Measurements from ENCODE around the gene PCSK1.

Gene PCSK1

DNA sequence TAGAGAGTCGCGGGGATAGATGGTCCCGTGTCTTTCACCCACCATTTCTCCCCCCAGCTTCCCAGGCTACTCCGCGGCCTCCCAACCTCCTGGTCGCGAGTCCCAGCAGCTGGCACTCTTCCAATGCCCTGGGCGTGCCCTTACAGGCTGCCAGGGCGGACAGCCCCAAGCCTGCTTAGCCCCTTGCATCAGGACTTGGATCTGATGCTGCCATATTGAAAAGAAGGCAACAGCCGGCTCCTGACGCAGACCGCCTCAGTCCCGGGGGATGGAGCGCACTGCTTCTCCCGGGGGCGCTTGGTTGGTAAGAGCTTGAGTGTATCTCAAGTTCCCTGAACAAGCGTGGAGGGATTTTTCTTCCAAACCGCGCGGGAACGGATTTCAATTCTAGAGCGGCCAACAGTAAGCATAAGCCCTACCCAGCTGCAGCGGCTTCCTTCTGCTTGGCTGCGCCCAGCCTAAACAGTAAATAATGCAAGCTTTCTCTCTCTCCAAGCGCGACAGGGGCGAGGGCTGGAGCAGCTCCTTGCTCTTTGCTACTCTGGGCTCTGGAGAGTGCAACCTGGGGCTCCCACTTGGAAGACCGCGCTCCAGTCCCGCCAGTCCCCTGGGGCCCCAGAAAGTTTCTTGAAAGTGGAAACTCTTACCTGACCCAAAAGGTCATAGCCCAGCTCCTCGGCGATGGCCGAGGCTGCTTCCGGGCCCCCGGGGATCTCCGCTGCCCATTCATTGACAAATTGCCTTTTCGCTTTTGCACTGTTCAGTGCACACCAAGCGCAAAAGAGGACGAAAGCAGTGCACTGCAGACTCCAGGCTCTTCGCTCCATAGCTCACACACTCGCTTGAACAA, 607 bp downstream of the PCSK1 start:
- H3F3A ChIP-seq (ENCODE audit: low read depth) = no peaks in the 10 kb centered on the region
- no peaks in the 10 kb centered on the region for H3K27me3 ChIP-seq (ENCODE audit: insufficient read depth, low read length, poor library complexity, severe bottlenecking)
- H3K9me2 ChIP-seq (replicated peaks; ENCODE audit: low read depth, low read length) = no peaks in the 10 kb centered on the region
- no peaks in the 10 kb centered on the region for H4K20me1 ChIP-seq (ENCODE audit: insufficient read depth, low read length, poor library complexity, severe bottlenecking)
- H3K36me3 ChIP-seq (ENCODE audit: insufficient read depth, low read length) = no peaks in the 10 kb centered on the region
- H3K4me1 ChIP-seq (ENCODE audit: insufficient read depth, low read length, poor library complexity, severe bottlenecking) = no peaks in the 10 kb centered on the region
- TF ChIP-seq, protein P1, sequence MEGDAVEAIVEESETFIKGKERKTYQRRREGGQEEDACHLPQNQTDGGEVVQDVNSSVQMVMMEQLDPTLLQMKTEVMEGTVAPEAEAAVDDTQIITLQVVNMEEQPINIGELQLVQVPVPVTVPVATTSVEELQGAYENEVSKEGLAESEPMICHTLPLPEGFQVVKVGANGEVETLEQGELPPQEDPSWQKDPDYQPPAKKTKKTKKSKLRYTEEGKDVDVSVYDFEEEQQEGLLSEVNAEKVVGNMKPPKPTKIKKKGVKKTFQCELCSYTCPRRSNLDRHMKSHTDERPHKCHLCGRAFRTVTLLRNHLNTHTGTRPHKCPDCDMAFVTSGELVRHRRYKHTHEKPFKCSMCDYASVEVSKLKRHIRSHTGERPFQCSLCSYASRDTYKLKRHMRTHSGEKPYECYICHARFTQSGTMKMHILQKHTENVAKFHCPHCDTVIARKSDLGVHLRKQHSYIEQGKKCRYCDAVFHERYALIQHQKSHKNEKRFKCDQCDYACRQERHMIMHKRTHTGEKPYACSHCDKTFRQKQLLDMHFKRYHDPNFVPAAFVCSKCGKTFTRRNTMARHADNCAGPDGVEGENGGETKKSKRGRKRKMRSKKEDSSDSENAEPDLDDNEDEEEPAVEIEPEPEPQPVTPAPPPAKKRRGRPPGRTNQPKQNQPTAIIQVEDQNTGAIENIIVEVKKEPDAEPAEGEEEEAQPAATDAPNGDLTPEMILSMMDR (conservative IDR thresholded peaks at IDR 0.05; ENCODE audit: low read length) = no peak
- no peak for TF ChIP-seq EZH2phosphoT487 (IDR thresholded peaks at IDR 0.05; ENCODE audit: borderline replicate concordance)
- H2AFZ ChIP-seq (ENCODE audit: low read length) = no peak overlapping the region
- H3K9ac ChIP-seq (ENCODE audit: low read depth, low read length, poor library complexity, severe bottlenecking) = no peak overlapping the region
- H3K4me3 ChIP-seq (ENCODE audit: low read length, poor library complexity, severe bottlenecking) = no peak overlapping the region
- H3K9me3 ChIP-seq (ENCODE audit: insufficient read depth, low read depth, low read length) = no peaks in the 10 kb centered on the region; the same call in 1 of the 2 replicates
- no peak overlapping the region for H3K4me2 ChIP-seq (ENCODE audit: low read depth, low read length, poor library complexity, severe bottlenecking)
- no peaks in the 10 kb centered on the region for H3K79me2 ChIP-seq (ENCODE audit: insufficient read depth, low read length)

DNA sequence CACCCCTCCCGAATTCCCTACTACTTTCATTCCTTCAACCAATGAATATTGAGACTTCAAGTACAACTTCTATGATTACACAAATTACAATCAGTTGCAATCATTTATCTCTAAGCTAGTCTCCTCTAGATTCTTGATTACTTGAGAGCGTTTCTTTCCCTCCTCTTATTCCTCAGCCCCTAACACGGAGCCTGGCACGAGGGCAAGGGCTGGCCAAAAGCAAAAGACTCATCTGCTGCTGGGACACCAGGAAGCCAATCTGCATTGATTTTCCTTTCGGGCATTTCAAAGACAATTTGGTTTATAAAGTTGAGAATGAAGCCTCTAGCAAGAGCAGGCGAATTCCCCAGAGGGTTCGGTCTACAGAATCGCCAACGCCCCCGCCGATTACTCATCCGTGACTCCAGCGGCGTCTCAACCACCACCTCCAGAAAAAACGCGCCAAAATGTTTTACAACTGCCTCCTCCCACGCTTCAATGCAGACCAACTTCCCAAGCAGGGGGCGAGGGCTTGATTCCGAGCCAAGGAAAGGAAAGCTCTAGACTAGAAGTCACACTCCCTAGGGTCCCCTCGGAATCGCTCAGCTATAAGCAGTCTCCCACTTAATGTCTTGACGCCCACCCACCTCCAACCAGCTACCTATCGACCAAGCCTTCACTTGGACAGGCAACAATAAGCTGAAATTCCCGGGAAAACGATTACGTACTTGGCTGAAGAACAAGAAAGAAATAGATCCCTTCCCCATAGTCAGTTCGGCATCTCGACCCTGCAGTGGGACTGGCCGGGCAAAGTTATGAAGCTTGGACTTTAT, 1.5 kb downstream of the PCSK1 start:
- Histone ChIP-seq H3K9ac (ENCODE audit: low read depth, low read length, poor library complexity, severe bottlenecking) (no peak overlapping the region), H3K79me2 (ENCODE audit: insufficient read depth, low read length) (no peaks in the 10 kb centered on the region), H2AFZ (ENCODE audit: low read length) (no peak overlapping the region), H3K27me3 (ENCODE audit: insufficient read depth, low read length, poor library complexity, severe bottlenecking) (no peaks in the 10 kb centered on the region), H3K9me2 (replicated peaks; ENCODE audit: low read depth, low read length) (no peaks in the 10 kb centered on the region), H3K4me2 (ENCODE audit: low read depth, low read length, poor library complexity, severe bottlenecking) (no peak overlapping the region), H3F3A (ENCODE audit: low read depth) (no peaks in the 10 kb centered on the region), H3K36me3 (ENCODE audit: insufficient read depth, low read length) (no peaks in the 10 kb centered on the region), H3K9me3 (ENCODE audit: insufficient read depth, low read depth, low read length) (no peaks in the 10 kb centered on the region; the same call in 1 of the 2 replicates), H3K4me1 (ENCODE audit: insufficient read depth, low read length, poor library complexity, severe bottlenecking) (no peaks in the 10 kb centered on the region), H3K4me3 (ENCODE audit: low read length, poor library complexity, severe bottlenecking) (no peak overlapping the region), H4K20me1 (ENCODE audit: insufficient read depth, low read length, poor library complexity, severe bottlenecking) (no peaks in the 10 kb centered on the region)
- TF ChIP-seq, protein P1 (conservative IDR thresholded peaks at IDR 0.05; ENCODE audit: low read length) = no peak
- TF ChIP-seq EZH2phosphoT487 (IDR thresholded peaks at IDR 0.05; ENCODE audit: borderline replicate concordance) = no peak

DNA sequence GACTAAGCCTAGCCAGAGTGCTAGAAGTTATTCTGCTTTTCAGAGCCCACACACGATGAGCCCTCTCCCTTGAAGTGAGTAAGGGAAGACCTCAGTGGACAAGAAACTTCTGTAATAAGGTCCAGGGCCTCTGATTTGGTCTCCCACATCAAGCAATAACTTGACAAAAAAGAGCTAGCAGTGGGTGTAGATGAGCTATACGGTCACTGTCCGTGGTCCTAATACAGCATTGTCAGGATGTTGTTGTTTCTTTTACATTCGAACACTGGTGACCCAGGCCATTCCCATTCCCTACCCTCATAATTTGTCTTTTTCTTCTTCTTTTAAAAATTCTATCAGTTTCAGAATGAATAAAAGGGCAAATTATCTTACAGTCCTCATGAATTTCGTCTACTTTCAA, 5.2 kb downstream of the PCSK1 start:
- Histone ChIP-seq H3K27me3 (ENCODE audit: insufficient read depth, low read length, poor library complexity, severe bottlenecking) (no peaks in the 10 kb centered on the region), H3K36me3 (ENCODE audit: insufficient read depth, low read length) (no peaks in the 10 kb centered on the region), H3K4me1 (ENCODE audit: insufficient read depth, low read length, poor library complexity, severe bottlenecking) (no peaks in the 10 kb centered on the region), H3K9ac (ENCODE audit: low read depth, low read length, poor library complexity, severe bottlenecking) (no peak overlapping the region), H3F3A (ENCODE audit: low read depth) (no peaks in the 10 kb centered on the region), H3K9me2 (replicated peaks; ENCODE audit: low read depth, low read length) (no peaks in the 10 kb centered on the region), H3K79me2 (ENCODE audit: insufficient read depth, low read length) (no peaks in the 10 kb centered on the region), H3K9me3 (ENCODE audit: insufficient read depth, low read depth, low read length) (no peaks in the 10 kb centered on the region; the same call in 1 of the 2 replicates), H2AFZ (ENCODE audit: low read length) (no peak overlapping the region), H4K20me1 (ENCODE audit: insufficient read depth, low read length, poor library complexity, severe bottlenecking) (no peaks in the 10 kb centered on the region), H3K4me2 (ENCODE audit: low read depth, low read length, poor library complexity, severe bottlenecking) (no peak overlapping the region), H3K4me3 (ENCODE audit: low read length, poor library complexity, severe bottlenecking) (no peak overlapping the region)
- TF ChIP-seq, protein P1 (conservative IDR thresholded peaks at IDR 0.05; ENCODE audit: low read length) = no peak
- no peak for TF ChIP-seq EZH2phosphoT487 (IDR thresholded peaks at IDR 0.05; ENCODE audit: borderline replicate concordance)

Measured in Loucy (cell line).